ENCODE data around the gene GPHA2.

- no peak for TF ChIP-seq CTCF (IDR thresholded peaks at IDR 0.05; ENCODE audit: low read depth, low read length)
- no peak for TF ChIP-seq EZH2phosphoT487 (IDR thresholded peaks at IDR 0.05; ENCODE audit: low read depth)
These were observed 25.0 kb upstream of the GPHA2 start for GRCh38 chr11:64960719-64961118.
